B cell (primary cell): ENCODE measurements around the gene TPI1. TPM values are rescaled to one million over a fixed set of nuclear protein-coding genes. Genes with fewer than 3 reads are reported as not detected.

ENCODE experiments used
- ATAC-seq: fragments of 200-7000 bp; cut with Tn5 transposase; one replicate; pipeline ENCODE4 v1.10.0; 2021; ENCODE audit warnings: low read depth, mild to moderate bottlenecking, moderate number of reproducible peaks, moderate library complexity
- CTCF ChIA-PET: fragments of 350-600 bp; sonication (Branson Sonifier 250); formaldehyde crosslinking; loops from one replicate; lab custom pipeline; 2021; ENCODE audit warnings: antibody characterized with exemption, inconsistent platforms; lab: Charles Lee
- POLR2A ChIA-PET: fragments of 350-600 bp; sonication (Branson Sonifier 250); formaldehyde crosslinking; loops from one replicate; lab custom pipeline; 2021; ENCODE audit warnings: antibody characterized with exemption; lab: Charles Lee
- DNase-seq: peaks from one replicate; pipeline ENCODE4 v3.0.0; 2013
- H2AFZ ChIP-seq: 2 replicates; pipeline ENCODE4 v1.6.1; 2012; ENCODE audit warnings: mild to moderate bottlenecking, low read depth, low read length; ENCODE audit not compliant: insufficient read depth, poor library complexity, severe bottlenecking
- H3K27ac ChIP-seq, 2 donors: 1 replicate in 1 of 2; 2 replicates in 1 of 2; pipeline ENCODE4 v1.5.1; 2012 to 2013; ENCODE audit warnings: low read length in 2 of 2, mild to moderate bottlenecking in 2 of 2, moderate library complexity in 1 of 2
- H3K27me3 ChIP-seq, 4 experiments: fragments of 200-600 bp in 1 of 4; sonication (generic) in 1 of 4; replicated peaks in 1 of 4; 1 replicate in 2 of 4; 2 replicates in 2 of 4; pipeline versions ENCODE4 v1.6.1 to v1.7.0; 2013 to 2016; ENCODE audit warnings: low read length in 3 of 4, mild to moderate bottlenecking in 2 of 4, mixed read lengths in 1 of 4, moderate library complexity in 1 of 4; ENCODE audit not compliant: insufficient read depth in 4 of 4, control insufficient read depth in 3 of 4; ENCODE audit errors: control extremely low read depth in 1 of 4
- H3K36me3 ChIP-seq, 2 experiments: replicated peaks in 1 of 2; 1 replicate in 1 of 2; 2 replicates in 1 of 2; pipeline versions ENCODE4 v1.6.1 to v1.7.1; 2013; ENCODE audit warnings: low read length in 1 of 2; ENCODE audit not compliant: insufficient read depth in 2 of 2, control insufficient read depth in 1 of 2; ENCODE audit errors: control extremely low read depth in 1 of 2, extremely low read depth in 1 of 2
- H3K4me1 ChIP-seq, 2 donors: fragments of 200-600 bp in 1 of 2; sonication (generic) in 1 of 2; 1 replicate in 1 of 2; 2 replicates in 1 of 2; pipeline versions ENCODE4 v1.5.1 to v1.6.1; 2013 to 2017; ENCODE audit warnings: low read length in 2 of 2; ENCODE audit not compliant: control insufficient read depth in 2 of 2, insufficient read depth in 2 of 2
- H3K4me2 ChIP-seq: replicated peaks from 2 replicates; pipeline ENCODE3; 2012; ENCODE audit warnings: mild to moderate bottlenecking, low read depth, low read length; ENCODE audit not compliant: poor library complexity, severe bottlenecking
- H3K4me3 ChIP-seq, 5 experiments: fragments of 200-600 bp in 1 of 5; sonication (generic) in 1 of 5; 1 replicate in 3 of 5; 2 replicates in 2 of 5; pipeline versions ENCODE4 v1.5.1 to v1.7.0; 2011 to 2016; ENCODE audit warnings: low read length in 4 of 5, mild to moderate bottlenecking in 4 of 5, low read depth in 2 of 5, control low read depth in 1 of 5, moderate library complexity in 1 of 5; ENCODE audit not compliant: insufficient read depth in 1 of 5; ENCODE audit errors: control extremely low read depth in 1 of 5, extremely low read depth in 1 of 5
- H3K79me2 ChIP-seq: fragments of 200-600 bp; sonication (generic); one replicate; pipeline ENCODE4 v1.6.0; 2016; ENCODE audit warnings: low read length; ENCODE audit not compliant: control insufficient read depth, insufficient read depth
- H3K9ac ChIP-seq: fragments of 200-600 bp; sonication (generic); 2 replicates; pipeline ENCODE4 v1.6.1; 2017; ENCODE audit warnings: mild to moderate bottlenecking, low read length, moderate library complexity
- H3K9me3 ChIP-seq, 3 donors: one replicate each; pipeline versions ENCODE4 v1.6.1 to v1.7.1; 2013; ENCODE audit warnings: low read length in 2 of 3; ENCODE audit not compliant: control insufficient read depth in 2 of 3, insufficient read depth in 1 of 3; ENCODE audit errors: control extremely low read depth in 1 of 3
- H4K20me1 ChIP-seq: 2 replicates; pipeline ENCODE4 v1.6.0; 2012; ENCODE audit warnings: mild to moderate bottlenecking, low read length; ENCODE audit not compliant: insufficient read depth, control insufficient read depth, poor library complexity, severe bottlenecking
- H3K27ac Mint-ChIP-seq: one replicate; pipeline ENCODE4 v1.8.0; 2021; ENCODE audit warnings: mixed read lengths
- H3K27me3 Mint-ChIP-seq: one replicate; pipeline ENCODE4 v1.8.0; 2021; ENCODE audit warnings: mixed read lengths
- H3K4me1 Mint-ChIP-seq: one replicate; pipeline ENCODE4 v1.8.0; 2021; ENCODE audit warnings: mixed read lengths
- H3K4me3 Mint-ChIP-seq: one replicate; pipeline ENCODE4 v1.8.0; 2021; ENCODE audit warnings: mixed read lengths
- H3K9me3 Mint-ChIP-seq: one replicate; pipeline ENCODE4 v1.8.0; 2022; ENCODE audit warnings: mixed read lengths; ENCODE audit not compliant: insufficient read depth
- CTCF ChIP-seq: fragments of 200-600 bp; IDR thresholded peaks from one replicate; pipeline ENCODE4 v1.8.0; 2022; ENCODE audit warnings: antibody characterized with exemption, mild to moderate bottlenecking
- EZH2 ChIP-seq: IDR thresholded peaks from 2 replicates; pipeline ENCODE4 v1.6.1; 2012; ENCODE audit warnings: borderline replicate concordance, low read depth, mild to moderate bottlenecking, moderate library complexity, low read length; ENCODE audit not compliant: insufficient read depth, poor library complexity, severe bottlenecking
- WGBS: methylation state at CpG from one replicate; pipeline ENCODE4 v1.1.5; 2013; ENCODE audit warnings: missing lambda C conversion rate; ENCODE audit not compliant: insufficient coverage; 5-methylcytosine and 5-hydroxymethylcytosine counted together
- intact Hi-C: fragments of 100-400 bp; cut with micrococcal nuclease; formaldehyde crosslinking; loops from one replicate; pipeline ENCODE4 v1.10.0; 2022
- polyA plus RNA-seq: library from polyadenylated mRNA; depleted of rRNA; stranded (reverse); fragments of >200 nt; gene quantifications from 2 replicates; pipeline ENCODE4 v1.2.3, GENCODE V29; 2012
- total RNA-seq, 2 donors: library from RNA; stranded (reverse); fragments of 120-200 nt in 1 of 2; gene quantifications; 1 replicate in 1 of 2; 2 replicates in 1 of 2; pipeline versions ENCODE4 v1.2.3 to v1.2.4, GENCODE V29; 2013 to 2022

Gene TPI1
- total and polyA plus RNA-seq, 2 donors (not counting 1 experiment from before 2014, with no cell fraction given), result 181 to 187 TPM

GRCh38 chr12:6824901-6825381, 42.4 kb upstream of the TPI1 start:
- Histone ChIP-seq H3K9ac (no peak overlapping the region), H3K9me3 (peaks cover 0 to 13% (median 0%) of the 10 kb centered on the region in 3 donors), H3K79me2 (no peaks in the 10 kb centered on the region), H2AFZ (no peak overlapping the region), H4K20me1 (peaks cover 11% of the 10 kb centered on the region), H3K36me3 (no peaks in the 10 kb centered on the region), H3K4me2 (no peak overlapping the region), H3K4me3 (no peak overlapping the region), H3K27ac (no peak overlapping the region), H3K27me3 (peaks cover 0 to 84% (median 38%) of the 10 kb centered on the region in 4 experiments), H3K4me1 (peaks cover 37 to 40% of the 10 kb centered on the region in 2 donors)
- no peak overlapping the region for H3K27ac Mint-ChIP-seq
- POLR2A ChIA-PET, result no interaction called here
- 85% methylated on average over 11 of the region's 12 CpGs for WGBS
- DNase-seq (no peak), ATAC-seq (no peak)
- H3K4me1 Mint-ChIP-seq, result peaks cover 31% of the 10 kb centered on the region
- peaks cover 75% of the 10 kb centered on the region for H3K27me3 Mint-ChIP-seq
- TF ChIP-seq CTCF (no peak), EZH2 (no peak)
- CTCF ChIA-PET, result interaction anchor here (1.1 to 6.2 kb wide), 10 partner anchors 8 to 274 kb away, joined by 3 to 33 read pairs (median 6); partner anchors contain the start of genes CDCA3, MLF2 and USP5
- H3K9me3 Mint-ChIP-seq, result no peaks in the 10 kb centered on the region
- no peak overlapping the region for H3K4me3 Mint-ChIP-seq
- intact Hi-C loops, result loop anchor here (1.0 to 2.0 kb wide), 3 partner anchors 72 to 262 kb away; partner anchors contain the start of gene MLF2

- Mint-ChIP-seq H3K9me3 (no peaks in the 10 kb centered on the region), H3K27me3 (peaks cover 78% of the 10 kb centered on the region), H3K4me1 (peaks cover 31% of the 10 kb centered on the region), H3K4me3 (no peak overlapping the region), H3K27ac (no peak overlapping the region)
- Histone ChIP-seq H3K4me1 (peaks cover 37 to 40% of the 10 kb centered on the region in 2 donors), H3K27me3 (peaks cover 0 to 82% (median 41%) of the 10 kb centered on the region in 4 experiments), H2AFZ (no peak overlapping the region), H3K9me3 (peaks cover 0 to 13% (median 0%) of the 10 kb centered on the region in 3 donors), H3K4me3 (no peak overlapping the region), H3K4me2 (no peak overlapping the region), H3K79me2 (no peaks in the 10 kb centered on the region), H4K20me1 (peaks cover 11% of the 10 kb centered on the region), H3K36me3 (no peaks in the 10 kb centered on the region), H3K27ac (no peak overlapping the region), H3K9ac (no peak overlapping the region)
- DNase-seq (peak; percentile 80), ATAC-seq (peak; percentile 66)
- WGBS, result 33% methylated on average over 15 of the region's 19 CpGs
- intact Hi-C loops, result loop anchor here (1.0 to 2.0 kb wide), 3 partner anchors 72 to 263 kb away; partner anchors contain the start of gene MLF2
- peak; percentile 86 for TF ChIP-seq CTCF
- no peak for TF ChIP-seq EZH2
- ChIA-PET POLR2A (no interaction called here), CTCF (interaction anchor here (1.1 to 6.2 kb wide), 10 partner anchors 8 to 275 kb away, joined by 3 to 33 read pairs (median 6); partner anchors contain the start of genes CDCA3, MLF2 and USP5)
Measured at GRCh38 chr12:6825398-6826124, 41.8 kb upstream of the TPI1 start.
